Liver (tissue), 9 donors: ENCODE results near the gene CATSPERB. TPM values are rescaled to one million over a fixed set of nuclear protein-coding genes. Genes with fewer than 3 reads are reported as not detected.

ENCODE experiments used
- DNase-seq: peaks from one replicate; pipeline ENCODE4 v3.0.0-alpha.2; 2017; ENCODE audit warnings: low spot score
- H3K27ac ChIP-seq, 2 donors: one replicate each; pipeline ENCODE4 v1.7.0; 2013; ENCODE audit warnings: inconsistent platforms in 2 of 2, low read length in 2 of 2, control low read depth in 1 of 2, low read depth in 1 of 2, mild to moderate bottlenecking in 1 of 2
- H3K27me3 ChIP-seq, 4 donors: one replicate each; pipeline versions ENCODE4 v1.6.1 to v1.7.0; 2013; ENCODE audit warnings: low read length in 3 of 4, inconsistent platforms in 1 of 4, mild to moderate bottlenecking in 1 of 4, moderate library complexity in 1 of 4; ENCODE audit not compliant: control insufficient read depth in 4 of 4, insufficient read depth in 4 of 4
- H3K36me3 ChIP-seq, 4 donors: one replicate each; pipeline versions ENCODE4 v1.6.1 to v1.7.0; 2013; ENCODE audit warnings: low read length in 3 of 4, mild to moderate bottlenecking in 3 of 4, low read depth in 1 of 4, moderate library complexity in 1 of 4; ENCODE audit not compliant: control insufficient read depth in 4 of 4, insufficient read depth in 3 of 4
- H3K4me1 ChIP-seq, 4 donors: one replicate each; pipeline versions ENCODE4 v1.6.1 to v1.7.0; 2013; ENCODE audit warnings: low read length in 3 of 4, mild to moderate bottlenecking in 3 of 4, moderate library complexity in 1 of 4; ENCODE audit not compliant: control insufficient read depth in 4 of 4, insufficient read depth in 4 of 4
- H3K4me3 ChIP-seq, 3 donors: one replicate each; pipeline versions ENCODE4 v1.6.1 to v1.7.0; 2013; ENCODE audit warnings: low read length in 3 of 3, control low read depth in 1 of 3, low read depth in 1 of 3, mild to moderate bottlenecking in 1 of 3
- H3K9ac ChIP-seq, 2 donors: one replicate each; pipeline ENCODE4 v1.7.0; 2013; ENCODE audit warnings: low read length in 2 of 2, mild to moderate bottlenecking in 2 of 2, moderate library complexity in 2 of 2, control low read depth in 1 of 2, low read depth in 1 of 2
- H3K9me3 ChIP-seq, 4 donors: one replicate each; pipeline versions ENCODE4 v1.6.1 to v1.7.0; 2013; ENCODE audit warnings: low read length in 3 of 4; ENCODE audit not compliant: control insufficient read depth in 4 of 4
- ATF3 ChIP-seq: IDR thresholded peaks from 2 replicates; pipeline ENCODE4 v1.6.1; 2016; ENCODE audit warnings: antibody characterized with exemption
- EGR1 ChIP-seq, 2 donors: IDR thresholded peaks; 2 replicates each; pipeline ENCODE4 v1.6.1; 2016 to 2018; ENCODE audit warnings: antibody characterized with exemption in 2 of 2, low read depth in 2 of 2
- FOXA1 ChIP-seq: IDR thresholded peaks from 2 replicates; pipeline ENCODE4 v1.6.1; 2016; ENCODE audit warnings: antibody characterized with exemption
- FOXA2 ChIP-seq: IDR thresholded peaks from 2 replicates; pipeline ENCODE4 v1.6.1; 2016; ENCODE audit warnings: antibody characterized with exemption
- GABPA ChIP-seq, 2 donors: IDR thresholded peaks in 1 of 2; conservative IDR thresholded peaks in 1 of 2; 2 replicates each; pipeline ENCODE4 v1.6.1; 2016; ENCODE audit warnings: antibody characterized with exemption in 2 of 2, mild to moderate bottlenecking in 1 of 2, moderate library complexity in 1 of 2
- HNF4A ChIP-seq, 2 donors: conservative IDR thresholded peaks; 2 replicates each; pipeline ENCODE4 v1.6.1; 2016; ENCODE audit warnings: antibody characterized with exemption in 2 of 2, mild to moderate bottlenecking in 2 of 2
- HNF4G ChIP-seq: IDR thresholded peaks from 2 replicates; pipeline ENCODE4 v1.6.1; 2016; ENCODE audit warnings: antibody characterized with exemption
- JUND ChIP-seq, 2 donors: IDR thresholded peaks; 2 replicates each; pipeline ENCODE4 v1.6.1; 2016; ENCODE audit warnings: antibody characterized with exemption in 2 of 2
- NR2F2 ChIP-seq: IDR thresholded peaks from 2 replicates; pipeline ENCODE4 v1.6.1; 2016; ENCODE audit warnings: antibody characterized with exemption
- RAD21 ChIP-seq, 2 donors: IDR thresholded peaks; 2 replicates each; pipeline ENCODE4 v1.6.1; 2016; ENCODE audit warnings: antibody characterized with exemption in 2 of 2, mild to moderate bottlenecking in 2 of 2
- RXRA ChIP-seq, 2 donors: IDR thresholded peaks; 2 replicates each; pipeline ENCODE4 v1.6.1; 2017 to 2018; ENCODE audit warnings: antibody characterized with exemption in 2 of 2, mild to moderate bottlenecking in 1 of 2
- SP1 ChIP-seq: IDR thresholded peaks from 2 replicates; pipeline ENCODE4 v1.6.1; 2018; ENCODE audit warnings: antibody characterized with exemption, mild to moderate bottlenecking
- TAF1 ChIP-seq: conservative IDR thresholded peaks from 2 replicates; pipeline ENCODE4 v1.6.1; 2016; ENCODE audit warnings: antibody characterized with exemption, mild to moderate bottlenecking
- YY1 ChIP-seq: IDR thresholded peaks from 2 replicates; pipeline ENCODE4 v1.6.1; 2016; ENCODE audit warnings: antibody characterized with exemption, mild to moderate bottlenecking
- ZBTB33 ChIP-seq: IDR thresholded peaks from 2 replicates; pipeline ENCODE4 v1.6.1; 2016; ENCODE audit warnings: antibody characterized with exemption
- WGBS: extraction: QIAGEN DNeasy Blood & Tissue Kit; methylation state at CpG from one replicate; pipeline ENCODE4 v1.1.7; 2013; 5-methylcytosine and 5-hydroxymethylcytosine counted together
- polyA plus RNA-seq, 2 donors: library from polyadenylated mRNA; stranded (reverse) in 1 of 2; unstranded in 1 of 2; fragments of 200-250 nt in 1 of 2; fragments of >200 nt in 1 of 2; fragmentation: Nextera tagmentation in 1 of 2; extraction: Ambion mirVana in 1 of 2; gene quantifications; one replicate each; pipeline versions ENCODE4 v1.2.1 to v1.2.3, GENCODE V29; 2013 to 2015
- total RNA-seq, 2 donors: library from RNA; depleted of rRNA; stranded (reverse); fragments of >200 nt; gene quantifications; one replicate each; pipeline ENCODE4 v1.2.3, GENCODE V29; 2014
- TF ChIP-seq, protein P1 (sequence below): IDR thresholded peaks from 2 replicates; pipeline ENCODE4 v1.6.1; 2016; ENCODE audit warnings: antibody characterized with exemption, mild to moderate bottlenecking
- TF ChIP-seq, protein P2 (sequence below): IDR thresholded peaks from 2 replicates; pipeline ENCODE4 v1.6.1; 2016; ENCODE audit warnings: antibody characterized with exemption
- donor health status: healthy.
- donor health status: healthy.
- donor health status: healthy.
- donor health status: healthy.
- donor health status: healthy.

The CATSPERB gene
- total and polyA plus RNA-seq, 4 donors: 0.01 to 0.59 (median 0.07) TPM; not detected in 1

DNA sequence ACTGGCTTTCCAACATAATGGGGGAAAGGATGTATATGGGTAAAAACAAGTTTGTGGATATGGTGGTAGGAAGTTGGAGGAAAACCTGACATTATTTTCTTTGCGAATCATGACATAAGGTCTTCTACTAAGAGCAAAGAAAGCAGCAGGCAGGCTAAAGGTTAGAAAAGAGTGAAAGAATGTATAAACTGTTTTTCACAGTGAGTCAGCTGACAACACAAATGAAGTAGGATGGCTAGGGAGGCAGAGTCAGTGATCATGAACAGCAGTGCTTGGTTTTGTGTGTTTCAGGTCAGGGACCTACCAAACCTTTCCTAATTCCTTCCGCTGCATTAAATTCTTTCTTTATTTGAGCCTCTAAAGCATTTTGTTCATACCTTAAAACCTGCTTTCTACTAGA lies 46.3 kb upstream of the CATSPERB start:
- Histone ChIP-seq H3K36me3 (no peaks in the 10 kb centered on the region), H3K4me3 (no peak overlapping the region), H3K9me3 (no peaks in the 10 kb centered on the region), H3K4me1 (peaks cover 0 to 5% (median 0%) of the 10 kb centered on the region in 4 donors), H3K27ac (no peak overlapping the region), H3K27me3 (peaks cover 0 to 4% (median 0%) of the 10 kb centered on the region in 4 donors), H3K9ac (no peak overlapping the region)
- no peak for DNase-seq
- 98% methylated on average over 2 of the region's 2 CpGs for WGBS
- TF ChIP-seq, protein P1, sequence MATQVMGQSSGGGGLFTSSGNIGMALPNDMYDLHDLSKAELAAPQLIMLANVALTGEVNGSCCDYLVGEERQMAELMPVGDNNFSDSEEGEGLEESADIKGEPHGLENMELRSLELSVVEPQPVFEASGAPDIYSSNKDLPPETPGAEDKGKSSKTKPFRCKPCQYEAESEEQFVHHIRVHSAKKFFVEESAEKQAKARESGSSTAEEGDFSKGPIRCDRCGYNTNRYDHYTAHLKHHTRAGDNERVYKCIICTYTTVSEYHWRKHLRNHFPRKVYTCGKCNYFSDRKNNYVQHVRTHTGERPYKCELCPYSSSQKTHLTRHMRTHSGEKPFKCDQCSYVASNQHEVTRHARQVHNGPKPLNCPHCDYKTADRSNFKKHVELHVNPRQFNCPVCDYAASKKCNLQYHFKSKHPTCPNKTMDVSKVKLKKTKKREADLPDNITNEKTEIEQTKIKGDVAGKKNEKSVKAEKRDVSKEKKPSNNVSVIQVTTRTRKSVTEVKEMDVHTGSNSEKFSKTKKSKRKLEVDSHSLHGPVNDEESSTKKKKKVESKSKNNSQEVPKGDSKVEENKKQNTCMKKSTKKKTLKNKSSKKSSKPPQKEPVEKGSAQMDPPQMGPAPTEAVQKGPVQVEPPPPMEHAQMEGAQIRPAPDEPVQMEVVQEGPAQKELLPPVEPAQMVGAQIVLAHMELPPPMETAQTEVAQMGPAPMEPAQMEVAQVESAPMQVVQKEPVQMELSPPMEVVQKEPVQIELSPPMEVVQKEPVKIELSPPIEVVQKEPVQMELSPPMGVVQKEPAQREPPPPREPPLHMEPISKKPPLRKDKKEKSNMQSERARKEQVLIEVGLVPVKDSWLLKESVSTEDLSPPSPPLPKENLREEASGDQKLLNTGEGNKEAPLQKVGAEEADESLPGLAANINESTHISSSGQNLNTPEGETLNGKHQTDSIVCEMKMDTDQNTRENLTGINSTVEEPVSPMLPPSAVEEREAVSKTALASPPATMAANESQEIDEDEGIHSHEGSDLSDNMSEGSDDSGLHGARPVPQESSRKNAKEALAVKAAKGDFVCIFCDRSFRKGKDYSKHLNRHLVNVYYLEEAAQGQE: no peak
- TF ChIP-seq RAD21 (IDR thresholded peaks at IDR 0.05) (no peak), FOXA1 (no peak)
- TF ChIP-seq, protein P2, sequence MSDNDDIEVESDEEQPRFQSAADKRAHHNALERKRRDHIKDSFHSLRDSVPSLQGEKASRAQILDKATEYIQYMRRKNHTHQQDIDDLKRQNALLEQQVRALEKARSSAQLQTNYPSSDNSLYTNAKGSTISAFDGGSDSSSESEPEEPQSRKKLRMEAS: no peak

- H3K36me3 ChIP-seq: no peaks in the 10 kb centered on the region
- 69% methylated on average over 5 of the region's 5 CpGs for WGBS
- H3K27ac ChIP-seq: no peak overlapping the region
- H3K4me1 ChIP-seq: no peaks in the 10 kb centered on the region
- H3K4me3 ChIP-seq: no peak overlapping the region
- H3K9ac ChIP-seq: no peak overlapping the region
- H3K27me3 ChIP-seq: peaks cover 0 to 4% (median 0%) of the 10 kb centered on the region in 4 donors
- H3K9me3 ChIP-seq: no peaks in the 10 kb centered on the region
- DNase-seq: no peak
- TF ChIP-seq SP1 (no peak), TAF1 (no peak), RAD21 (IDR thresholded peaks at IDR 0.05) (no peak), RXRA (IDR thresholded peaks at IDR 0.05) (no peak), YY1 (no peak)
- TF ChIP-seq, protein P2: no peak
Observed at GRCh38 chr14:91774140-91775096, 42.5 kb upstream of the CATSPERB start.

DNA sequence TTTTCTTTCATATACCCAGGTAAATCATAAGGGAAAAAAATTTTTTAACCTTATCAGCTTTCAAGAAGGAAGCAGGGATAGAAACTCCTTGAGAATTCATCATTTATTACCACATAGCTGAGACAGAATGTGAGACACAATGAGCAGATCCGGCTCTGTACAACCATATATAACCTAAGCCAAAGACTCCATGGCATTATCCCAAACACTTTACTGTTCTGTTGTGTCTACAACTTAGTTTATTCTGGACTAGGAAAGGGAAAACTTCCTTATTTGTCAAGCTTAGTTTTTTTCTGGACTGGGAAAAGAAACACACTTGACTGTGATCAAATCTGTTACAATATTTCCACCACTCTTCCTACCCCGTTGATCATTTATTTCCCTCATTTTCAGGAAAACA lies 38.3 kb upstream of the CATSPERB start:
- no peaks in the 10 kb centered on the region for H3K36me3 ChIP-seq
- TF ChIP-seq HNF4A (conservative IDR thresholded peaks at IDR 0.05) (no peak), TAF1 (no peak), HNF4G (no peak), FOXA1 (no peak), ATF3 (no peak), RXRA (IDR thresholded peaks at IDR 0.05) (no peak), GABPA (IDR thresholded peaks at IDR 0.05 in 1 of 2, conservative IDR thresholded peaks at IDR 0.05 in 1 of 2) (no peak), EGR1 (IDR thresholded peaks at IDR 0.05; ENCODE audit: low read depth in 2 of 2) (no peak), ZBTB33 (no peak), SP1 (no peak), FOXA2 (no peak), NR2F2 (no peak), JUND (IDR thresholded peaks at IDR 0.05) (no peak), YY1 (no peak)
- TF ChIP-seq, protein P1: no peak

More for the DNA sequence above, 38.3 kb upstream of the CATSPERB start:
- H3K4me1 ChIP-seq: no peaks in the 10 kb centered on the region
- no peaks in the 10 kb centered on the region for H3K9me3 ChIP-seq
- WGBS: 87% methylated on average over 2 of the region's 2 CpGs
- no peak for DNase-seq
- no peaks in the 10 kb centered on the region for H3K27me3 ChIP-seq
- H3K9ac ChIP-seq: no peak overlapping the region
- H3K4me3 ChIP-seq: no peak overlapping the region
- no peak overlapping the region for H3K27ac ChIP-seq
